Measurements from ENCODE around the gene STMN1. TPM values are rescaled to one million over a fixed set of nuclear protein-coding genes. Genes with fewer than 3 reads are reported as not detected.

The STMN1 gene
- polyA plus RNA-seq, 1 donor from 2014 or later: 1,950 TPM

GRCh38 chr1:25913206-25913605, 7.0 kb upstream of the STMN1 start:
- Histone ChIP-seq H3K79me2 (replicated peaks; ENCODE audit: insufficient read depth, low read length) (no peaks in the 10 kb centered on the region), H3K27ac (ENCODE audit: low read length) (no peak overlapping the region), H3K27me3 (ENCODE audit: insufficient read depth, low read depth, low read length) (no peaks in the 10 kb centered on the region), H3K9me2 (ENCODE audit: insufficient read depth, low read length) (no peaks in the 10 kb centered on the region), H2AFZ (ENCODE audit: low read depth, low read length) (no peak overlapping the region), H3K9me3 (ENCODE audit: low read length) (no peaks in the 10 kb centered on the region), H3K4me3 (ENCODE audit: low read length) (no peak overlapping the region), H3K4me2 (ENCODE audit: low read length) (no peak overlapping the region), H3F3A (ENCODE audit: insufficient read depth, low read length, poor library complexity, severe bottlenecking) (no peaks in the 10 kb centered on the region), H3K36me3 (ENCODE audit: insufficient read depth, low read length) (no peaks in the 10 kb centered on the region), H4K20me1 (ENCODE audit: insufficient read depth) (no peaks in the 10 kb centered on the region), H3K9ac (ENCODE audit: low read length) (no peak overlapping the region)
- TF ChIP-seq CTCF (IDR thresholded peaks at IDR 0.05; ENCODE audit: poor library complexity, severe bottlenecking) (no peak), POLR2AphosphoS5 (IDR thresholded peaks at IDR 0.05) (no peak), TAF1 (IDR thresholded peaks at IDR 0.05; ENCODE audit: low read depth) (no peak), SMC3 (conservative IDR thresholded peaks at IDR 0.05; ENCODE audit: poor library complexity) (no peak), RAD21 (conservative IDR thresholded peaks at IDR 0.05) (no peak), EP300 (conservative IDR thresholded peaks at IDR 0.05; ENCODE audit: poor library complexity, severe bottlenecking) (no peak), MXI1 (conservative IDR thresholded peaks at IDR 0.05; ENCODE audit: poor library complexity, severe bottlenecking) (no peak), EZH2 (IDR thresholded peaks at IDR 0.05; ENCODE audit: borderline replicate concordance, insufficient read depth, low read length, poor library complexity, severe bottlenecking) (no peak), REST (IDR thresholded peaks at IDR 0.05; ENCODE audit: borderline replicate concordance) (no peak)

- Histone ChIP-seq H3K79me2 (replicated peaks; ENCODE audit: insufficient read depth, low read length) (no peaks in the 10 kb centered on the region), H3K27me3 (ENCODE audit: insufficient read depth, low read depth, low read length) (no peaks in the 10 kb centered on the region), H2AFZ (ENCODE audit: low read depth, low read length) (no peak overlapping the region), H3K36me3 (ENCODE audit: insufficient read depth, low read length) (no peaks in the 10 kb centered on the region), H3K9ac (ENCODE audit: low read length) (no peak overlapping the region), H3K4me2 (ENCODE audit: low read length) (no peak overlapping the region), H3K9me3 (ENCODE audit: low read length) (no peaks in the 10 kb centered on the region), H4K20me1 (ENCODE audit: insufficient read depth) (no peaks in the 10 kb centered on the region), H3F3A (ENCODE audit: insufficient read depth, low read length, poor library complexity, severe bottlenecking) (no peaks in the 10 kb centered on the region), H3K27ac (ENCODE audit: low read length) (no peak overlapping the region), H3K9me2 (ENCODE audit: insufficient read depth, low read length) (no peaks in the 10 kb centered on the region), H3K4me3 (ENCODE audit: low read length) (no peak overlapping the region)
- no peak for TF ChIP-seq SMC3 (conservative IDR thresholded peaks at IDR 0.05; ENCODE audit: poor library complexity)
- no peak for TF ChIP-seq MXI1 (conservative IDR thresholded peaks at IDR 0.05; ENCODE audit: poor library complexity, severe bottlenecking)
- TF ChIP-seq EP300 (conservative IDR thresholded peaks at IDR 0.05; ENCODE audit: poor library complexity, severe bottlenecking): no peak
- no peak for TF ChIP-seq RAD21 (conservative IDR thresholded peaks at IDR 0.05)
- TF ChIP-seq REST (IDR thresholded peaks at IDR 0.05; ENCODE audit: borderline replicate concordance): no peak
- TF ChIP-seq POLR2AphosphoS5 (IDR thresholded peaks at IDR 0.05): no peak
- TF ChIP-seq TAF1 (IDR thresholded peaks at IDR 0.05; ENCODE audit: low read depth): no peak
- TF ChIP-seq CTCF (IDR thresholded peaks at IDR 0.05; ENCODE audit: poor library complexity, severe bottlenecking): no peak
- no peak for TF ChIP-seq EZH2 (IDR thresholded peaks at IDR 0.05; ENCODE audit: borderline replicate concordance, insufficient read depth, low read length, poor library complexity, severe bottlenecking)
Measured at GRCh38 chr1:25912076-25912831, 6.0 kb upstream of the STMN1 start.
